ENCODE results near the gene THRAP3. TPM values are rescaled to one million over a fixed set of nuclear protein-coding genes. Genes with fewer than 3 reads are reported as not detected.

The THRAP3 gene
- total RNA-seq, 1 donor from 2014 or later = 121 TPM

DNA sequence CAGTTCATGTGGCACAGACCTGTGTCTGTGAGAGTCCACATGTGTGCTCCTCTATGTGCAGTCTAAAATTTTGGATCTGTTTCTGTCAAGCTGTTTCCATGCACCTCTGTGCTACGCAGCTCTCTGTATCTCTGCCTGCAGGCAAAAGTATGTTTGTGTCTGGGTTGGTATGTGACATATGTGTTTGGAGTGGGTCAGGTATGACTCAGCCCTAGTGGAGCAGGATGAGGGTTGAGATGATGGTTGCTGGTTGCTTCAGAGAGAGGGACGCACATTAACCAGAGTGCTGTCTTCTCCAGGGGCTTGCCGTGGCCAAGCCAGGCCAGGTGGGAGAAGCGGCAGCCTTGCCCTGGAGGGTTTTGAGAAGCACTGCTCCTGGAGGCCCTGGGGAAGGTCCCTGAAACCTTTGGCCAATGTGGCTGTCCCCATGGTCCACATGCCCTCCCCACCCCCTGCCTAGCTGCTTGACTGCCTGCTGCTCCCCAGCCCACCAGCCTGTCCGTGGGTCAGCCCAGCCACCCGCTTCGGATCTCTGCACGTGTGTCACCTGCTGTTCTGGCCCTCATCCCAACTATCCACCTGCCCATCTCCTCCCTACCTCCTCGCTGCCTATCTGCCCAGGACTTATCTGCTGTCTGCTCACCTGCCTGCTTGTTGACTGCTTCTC lies 103.3 kb downstream of the THRAP3 start:
- Mint-ChIP-seq H3K27me3 (ENCODE audit: low read depth) (peaks cover 11% of the 10 kb centered on the region), H3K9me3 (no peaks in the 10 kb centered on the region), H3K4me3 (no peak overlapping the region), H3K4me1 (peaks cover 51% of the 10 kb centered on the region), H3K27ac (peak overlapping the region; percentile 70), H3K36me3 (no peaks in the 10 kb centered on the region)
- no peak for TF ChIP-seq CTCF (IDR thresholded peaks at IDR 0.05; ENCODE audit: unreplicated experiment)
- DNase-seq (ENCODE audit: low spot score in 2 of 2, unreplicated experiment in 2 of 2) = no peak

GRCh38 chr1:36328088-36328480 lies 103.8 kb downstream of the THRAP3 start:
- no peaks in the 10 kb centered on the region for H3K36me3 Mint-ChIP-seq
- peaks cover 51% of the 10 kb centered on the region for H3K4me1 Mint-ChIP-seq
- no peak for DNase-seq (ENCODE audit: low spot score in 2 of 2, unreplicated experiment in 2 of 2)
- peaks cover 12% of the 10 kb centered on the region for H3K27me3 Mint-ChIP-seq (ENCODE audit: low read depth)
- H3K9me3 Mint-ChIP-seq = no peaks in the 10 kb centered on the region
- H3K4me3 Mint-ChIP-seq = no peak overlapping the region
- no peak for TF ChIP-seq CTCF (IDR thresholded peaks at IDR 0.05; ENCODE audit: unreplicated experiment)
- H3K27ac Mint-ChIP-seq = peak overlapping the region; percentile 44

DNA sequence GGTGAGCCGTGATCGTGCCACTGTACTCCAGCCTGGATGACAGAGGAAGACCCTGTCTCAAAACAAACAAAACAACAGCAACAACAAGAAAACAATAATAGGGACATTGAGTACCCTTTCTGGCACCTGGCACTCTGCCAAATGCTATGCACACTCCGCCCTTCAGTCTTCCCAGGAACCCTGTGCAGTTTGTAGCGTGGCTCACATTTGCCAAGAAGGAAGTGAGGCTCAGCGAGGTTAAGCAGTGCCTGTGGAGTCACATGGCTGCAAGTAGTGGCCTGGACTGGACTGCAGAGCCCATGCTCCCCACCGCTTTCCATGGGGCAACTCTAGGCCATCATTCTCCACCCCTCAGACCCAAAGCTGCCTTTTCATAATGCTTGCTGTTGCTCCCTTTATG lies 104.5 kb downstream of the THRAP3 start:
- no peaks in the 10 kb centered on the region for H3K9me3 Mint-ChIP-seq
- H3K4me1 Mint-ChIP-seq = peaks cover 51% of the 10 kb centered on the region
- H3K27ac Mint-ChIP-seq = no peak overlapping the region
- H3K4me3 Mint-ChIP-seq = no peak overlapping the region
- H3K36me3 Mint-ChIP-seq = no peaks in the 10 kb centered on the region
- DNase-seq (ENCODE audit: low spot score in 2 of 2, unreplicated experiment in 2 of 2) = no peak
- no peak for TF ChIP-seq CTCF (IDR thresholded peaks at IDR 0.05; ENCODE audit: unreplicated experiment)
- H3K27me3 Mint-ChIP-seq (ENCODE audit: low read depth) = peaks cover 12% of the 10 kb centered on the region

GRCh38 chr1:36329817-36330216 lies 105.6 kb downstream of the THRAP3 start:
- no peak for DNase-seq (ENCODE audit: low spot score in 2 of 2, unreplicated experiment in 2 of 2)
- TF ChIP-seq CTCF (IDR thresholded peaks at IDR 0.05; ENCODE audit: unreplicated experiment) = no peak
- peaks cover 12% of the 10 kb centered on the region for H3K27me3 Mint-ChIP-seq (ENCODE audit: low read depth)
- no peak overlapping the region for H3K27ac Mint-ChIP-seq
- no peaks in the 10 kb centered on the region for H3K36me3 Mint-ChIP-seq
- H3K4me1 Mint-ChIP-seq = peaks cover 40% of the 10 kb centered on the region
- no peak overlapping the region for H3K4me3 Mint-ChIP-seq
- no peaks in the 10 kb centered on the region for H3K9me3 Mint-ChIP-seq

DNA sequence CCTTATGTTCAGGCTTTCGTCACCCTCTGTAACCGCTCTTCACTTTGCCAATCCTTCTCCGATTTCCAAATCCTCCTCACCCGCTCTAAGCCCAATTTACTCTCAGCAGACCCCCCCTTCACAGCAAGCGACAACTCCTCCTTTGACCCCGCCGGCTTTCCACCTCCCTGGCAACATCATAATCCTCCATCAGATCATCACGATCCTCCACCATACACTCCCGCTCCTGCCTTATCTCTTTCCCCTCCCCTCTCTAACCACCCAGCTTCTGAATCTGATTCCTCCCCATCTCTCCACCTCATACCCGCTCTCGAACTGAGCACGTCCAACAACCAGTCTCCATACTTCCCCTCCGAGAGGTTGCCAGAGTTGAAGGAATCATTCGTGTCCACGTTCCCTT lies 106.7 kb downstream of the THRAP3 start:
- H3K27me3 Mint-ChIP-seq (ENCODE audit: low read depth) = peaks cover 12% of the 10 kb centered on the region
- no peak overlapping the region for H3K4me3 Mint-ChIP-seq
- H3K9me3 Mint-ChIP-seq = no peaks in the 10 kb centered on the region
- H3K4me1 Mint-ChIP-seq = peaks cover 31% of the 10 kb centered on the region
- no peaks in the 10 kb centered on the region for H3K36me3 Mint-ChIP-seq
- no peak for TF ChIP-seq CTCF (IDR thresholded peaks at IDR 0.05; ENCODE audit: unreplicated experiment)
- no peak for DNase-seq (ENCODE audit: low spot score in 2 of 2, unreplicated experiment in 2 of 2)
- no peak overlapping the region for H3K27ac Mint-ChIP-seq

DNA sequence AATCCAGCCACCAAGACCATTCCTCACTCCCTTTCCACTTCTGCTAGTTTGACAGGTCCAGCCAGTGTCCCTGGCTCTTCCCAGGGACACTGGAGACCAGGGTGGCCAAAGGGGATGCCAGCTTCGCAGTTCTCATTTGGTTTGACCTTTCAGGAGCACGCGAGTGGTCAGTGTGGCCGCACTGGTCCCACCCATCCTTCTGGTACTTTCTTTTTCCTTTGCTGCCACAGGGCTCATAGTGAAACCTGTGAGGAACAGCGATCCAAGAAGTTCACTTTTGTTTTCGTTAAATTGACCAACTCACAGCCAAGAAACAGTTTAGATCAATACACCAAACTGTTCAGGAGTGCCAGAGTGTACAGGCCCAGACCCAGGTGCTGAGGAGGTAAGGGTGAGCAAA lies 113.6 kb downstream of the THRAP3 start:
- TF ChIP-seq CTCF (IDR thresholded peaks at IDR 0.05; ENCODE audit: unreplicated experiment) = no peak
- no peak overlapping the region for H3K4me3 Mint-ChIP-seq
- H3K27me3 Mint-ChIP-seq (ENCODE audit: low read depth) = no peaks in the 10 kb centered on the region
- DNase-seq (ENCODE audit: low spot score in 2 of 2, unreplicated experiment in 2 of 2) = no peak
- H3K36me3 Mint-ChIP-seq = peaks cover 7% of the 10 kb centered on the region
- H3K27ac Mint-ChIP-seq = no peak overlapping the region
- no peaks in the 10 kb centered on the region for H3K4me1 Mint-ChIP-seq
- no peaks in the 10 kb centered on the region for H3K9me3 Mint-ChIP-seq

Data from mesothelial cell of epicardium (in vitro differentiated cells).